NCI-H187 (cell line): ENCODE data around the gene ATP9A.

ENCODE experiments used
- DNase-seq, 2 experiments: peaks; one replicate each; lab custom pipeline; 2025; lab: John Stamatoyannopoulos, UW

Gene ATP9A

DNA sequence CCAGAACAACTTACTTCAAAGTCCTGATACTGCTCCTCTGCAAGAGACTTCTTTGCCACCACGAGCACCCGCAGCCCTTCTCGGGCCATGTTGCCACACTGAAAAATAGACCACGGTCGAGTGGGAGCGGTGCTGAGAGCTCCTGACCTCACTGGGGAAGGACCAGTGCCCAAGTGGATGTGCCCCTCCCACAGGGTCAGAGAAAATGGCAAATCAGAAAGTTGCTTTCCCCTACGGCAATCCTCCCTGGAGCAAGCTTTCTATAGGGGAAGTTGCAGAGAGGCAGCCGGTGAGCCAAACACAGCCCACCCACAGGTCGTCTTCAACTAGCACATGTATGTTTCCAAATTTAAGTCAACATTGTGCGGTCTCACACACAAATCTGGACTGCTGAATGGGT is 140.6 kb downstream of the ATP9A start:
- DNase-seq: no peak

DNA sequence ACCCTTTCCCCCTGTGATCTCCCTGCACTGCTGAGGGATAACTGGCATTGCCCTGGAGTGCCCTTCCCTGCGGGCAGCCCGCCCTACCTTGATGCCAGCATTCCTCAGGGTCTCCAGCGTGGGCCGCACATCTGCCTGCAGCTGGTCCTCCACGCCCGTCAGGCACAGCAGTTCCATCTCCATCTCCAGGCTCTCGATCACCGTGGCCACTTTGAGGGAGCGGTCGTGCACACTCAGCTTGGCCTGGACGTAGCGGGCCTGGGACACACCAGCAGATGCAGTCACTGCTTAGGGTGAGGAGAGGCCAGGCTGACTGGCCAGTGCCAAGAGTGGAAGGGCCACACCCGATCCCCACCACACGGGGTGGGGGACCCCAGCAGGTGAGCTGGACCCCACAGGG is 143.1 kb downstream of the ATP9A start:
- no peak for DNase-seq

DNA sequence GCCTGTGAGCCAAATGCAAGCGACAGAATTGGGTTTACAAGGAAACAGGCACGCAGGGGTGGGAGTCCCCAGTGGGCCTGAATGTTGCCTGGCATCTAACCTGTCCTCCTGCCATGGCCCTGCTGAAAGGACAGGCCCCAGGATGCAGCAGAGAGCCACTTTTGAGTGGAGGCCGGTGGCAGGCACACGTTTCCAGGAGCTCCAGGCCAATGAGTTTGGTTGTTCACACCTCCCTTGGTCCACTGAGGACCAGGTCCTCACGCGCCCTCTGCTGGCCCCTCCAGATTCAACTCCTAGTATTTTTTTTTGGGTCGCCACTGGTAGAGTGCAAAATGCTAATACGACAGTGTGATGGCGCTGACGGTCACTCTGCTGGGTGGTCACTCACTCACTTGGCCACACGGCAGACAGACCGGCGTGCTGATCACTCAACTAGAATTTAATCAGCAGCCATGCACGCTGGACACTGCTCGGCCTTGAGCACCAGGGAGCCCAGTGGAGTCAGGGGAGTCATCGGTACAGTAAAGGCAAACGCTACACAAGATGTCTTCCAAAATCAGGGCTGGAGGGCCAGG is 143.9 kb downstream of the ATP9A start:
- DNase-seq: no peak

DNA sequence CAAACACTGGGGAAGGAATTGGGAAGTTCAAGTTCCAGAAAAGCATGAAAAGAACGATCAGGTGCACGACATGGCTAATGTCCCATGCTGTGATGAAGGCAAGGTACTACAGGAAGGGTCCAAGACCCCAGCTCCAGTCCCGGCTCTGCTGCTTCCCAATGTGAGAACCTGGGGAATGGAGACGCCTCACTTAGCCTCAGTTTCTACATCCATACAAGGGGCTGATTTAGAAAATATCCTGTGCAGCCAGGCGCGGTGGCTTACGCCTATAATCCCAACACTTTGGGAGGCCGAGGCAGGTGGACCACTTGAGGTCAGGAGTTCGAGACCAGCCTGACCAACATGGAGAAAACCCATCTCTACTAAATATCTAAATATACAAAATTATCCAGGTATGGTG is 144.9 kb downstream of the ATP9A start:
- DNase-seq: no peak

DNA sequence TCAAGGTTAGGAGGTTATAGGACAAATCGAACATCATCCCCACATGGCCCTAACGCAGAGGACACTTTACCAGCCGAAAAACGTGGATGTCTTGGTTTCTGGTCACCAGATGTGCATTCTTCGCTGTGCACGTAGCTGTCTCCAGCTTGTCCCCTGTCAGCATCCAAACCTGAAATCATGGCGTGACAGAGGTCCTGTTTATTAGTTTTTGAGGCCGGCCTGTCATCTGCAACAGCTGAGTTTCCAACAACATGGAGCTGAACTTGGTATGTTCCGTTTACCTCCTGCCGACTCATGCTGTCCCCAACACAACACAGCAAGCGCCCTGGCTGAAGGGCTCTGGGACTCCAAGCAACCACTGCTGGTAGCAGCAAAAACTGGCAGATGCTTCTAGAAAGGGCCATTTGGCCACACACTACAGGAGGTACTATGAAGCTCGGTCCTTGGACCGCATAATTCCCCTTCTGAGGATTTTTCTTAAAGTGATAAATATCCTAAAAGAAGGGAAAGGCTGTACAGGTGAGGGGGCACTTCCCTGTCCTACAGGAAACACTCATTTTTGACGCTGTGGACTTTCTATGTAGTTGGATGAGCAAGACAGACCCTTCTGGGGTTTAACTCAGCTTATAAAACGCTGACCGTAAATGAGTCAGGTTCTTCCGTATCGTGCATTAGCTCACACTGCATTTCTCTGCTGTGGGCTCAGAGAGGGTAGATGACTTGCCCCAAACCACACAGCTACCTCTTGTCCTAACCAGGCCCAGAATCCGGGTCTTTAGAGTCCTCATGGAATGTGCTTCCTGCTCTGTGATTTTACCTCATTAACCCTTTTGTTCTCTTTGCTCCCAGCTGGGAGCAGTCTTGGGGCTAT is 146.0 kb downstream of the ATP9A start:
- DNase-seq: no peak

DNA sequence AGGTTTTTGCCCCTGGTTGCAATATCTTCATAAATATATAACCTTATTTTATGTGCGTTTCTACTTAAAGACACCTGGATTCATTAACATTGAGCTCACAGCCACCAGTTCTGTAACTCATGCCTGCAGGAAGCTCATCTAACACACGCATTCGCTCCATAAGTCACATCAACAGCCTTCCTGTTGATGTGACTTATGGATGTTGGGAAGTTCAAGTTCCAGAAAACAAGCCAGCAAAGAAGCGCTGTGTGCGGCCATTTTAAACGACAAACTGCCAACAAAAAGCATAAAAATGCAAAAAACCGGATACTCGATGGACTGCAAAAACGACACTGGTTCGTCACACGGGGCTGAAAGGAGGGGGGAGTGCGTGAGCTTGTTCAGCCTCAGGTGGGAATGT is 147.8 kb downstream of the ATP9A start:
- DNase-seq: no peak

DNA sequence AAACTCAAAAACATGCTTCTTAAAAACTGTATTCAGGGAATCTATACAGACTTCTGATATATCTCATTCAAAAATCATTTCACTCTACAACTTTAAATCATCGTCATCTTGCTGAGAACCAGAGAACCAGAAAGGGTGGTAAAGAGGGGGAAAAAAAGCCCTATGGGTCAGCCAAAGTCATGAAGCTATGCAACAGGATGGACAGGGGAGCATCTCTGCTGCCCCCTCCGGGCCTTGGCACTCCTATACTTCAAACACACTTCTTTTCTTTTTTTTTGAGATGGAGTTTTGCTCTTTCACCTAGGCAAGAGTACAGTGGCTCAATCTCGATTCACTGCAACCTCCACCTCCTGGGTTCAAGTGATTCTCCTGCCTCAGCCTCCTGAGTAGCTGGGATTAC is 152.1 kb downstream of the ATP9A start:
- DNase-seq: no peak

DNA sequence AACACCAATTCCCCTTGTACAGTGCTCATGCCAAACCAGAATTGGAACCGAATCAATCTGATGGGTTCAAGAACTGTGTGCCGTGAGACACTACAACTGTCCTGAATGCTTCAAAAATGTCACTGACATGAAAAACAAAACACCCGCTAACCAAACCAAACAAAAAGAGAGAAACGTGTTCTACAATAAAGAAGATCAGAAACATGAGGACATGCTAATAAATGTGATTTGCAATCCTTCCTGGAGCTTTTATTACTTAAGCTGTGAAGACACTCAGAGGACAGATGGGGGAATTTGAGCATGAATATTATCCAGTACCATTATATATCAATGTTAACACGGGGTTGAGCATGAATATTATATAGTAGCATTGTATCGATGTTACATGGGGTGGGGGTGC is 153.5 kb downstream of the ATP9A start:
- no peak for DNase-seq

DNA sequence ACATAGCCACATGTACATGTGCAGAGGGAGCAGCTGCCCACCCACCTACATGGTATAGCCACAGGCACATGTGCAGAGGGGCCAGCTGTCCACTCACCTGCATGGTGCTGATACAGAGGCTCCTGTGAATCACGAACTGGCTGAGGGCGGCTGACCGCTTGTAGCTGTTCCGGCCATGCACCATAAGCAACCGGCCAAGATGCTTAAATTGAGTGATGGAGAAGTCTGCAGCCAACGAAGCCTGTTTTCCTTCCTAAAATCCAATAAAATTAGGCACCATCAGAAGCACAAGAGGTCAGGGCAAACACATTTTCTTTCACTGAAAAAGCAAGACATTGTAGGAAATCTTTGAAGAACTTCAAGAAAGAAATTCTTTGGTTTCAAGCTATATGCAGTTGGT is 154.6 kb downstream of the ATP9A start:
- no peak for DNase-seq

DNA sequence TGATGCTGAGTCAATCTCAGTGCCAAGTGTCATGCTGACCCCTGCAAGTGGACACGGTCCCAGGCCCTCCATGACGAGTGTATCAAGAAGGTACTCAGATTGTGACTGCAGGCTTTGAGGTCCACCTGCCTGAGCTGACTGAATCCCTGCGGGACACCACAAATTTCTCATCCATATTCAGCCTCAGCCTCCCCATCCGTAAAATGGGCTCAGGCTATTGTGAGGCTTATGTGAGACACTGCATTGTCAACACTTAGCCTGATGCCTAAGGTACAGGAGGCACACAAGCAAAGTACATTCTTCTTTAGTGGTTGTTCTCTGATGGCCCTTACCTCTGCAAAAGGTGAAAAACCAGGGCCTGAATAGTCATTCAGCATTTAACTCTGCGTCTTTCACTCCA is 155.3 kb downstream of the ATP9A start:
- DNase-seq: no peak

DNA sequence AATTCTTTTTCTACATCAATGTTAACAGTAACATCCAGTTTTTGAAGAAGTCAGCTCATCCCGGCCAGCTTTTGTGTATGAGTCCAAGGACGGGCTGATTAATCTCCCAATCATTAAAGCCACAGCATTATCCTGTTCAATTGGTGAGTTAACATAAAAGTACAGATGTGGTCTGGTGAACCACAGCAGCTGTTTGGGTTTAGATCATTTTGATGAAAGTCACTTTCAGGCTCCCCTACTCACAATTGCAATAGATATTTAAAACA is 156.6 kb downstream of the ATP9A start:
- DNase-seq: no peak

DNA sequence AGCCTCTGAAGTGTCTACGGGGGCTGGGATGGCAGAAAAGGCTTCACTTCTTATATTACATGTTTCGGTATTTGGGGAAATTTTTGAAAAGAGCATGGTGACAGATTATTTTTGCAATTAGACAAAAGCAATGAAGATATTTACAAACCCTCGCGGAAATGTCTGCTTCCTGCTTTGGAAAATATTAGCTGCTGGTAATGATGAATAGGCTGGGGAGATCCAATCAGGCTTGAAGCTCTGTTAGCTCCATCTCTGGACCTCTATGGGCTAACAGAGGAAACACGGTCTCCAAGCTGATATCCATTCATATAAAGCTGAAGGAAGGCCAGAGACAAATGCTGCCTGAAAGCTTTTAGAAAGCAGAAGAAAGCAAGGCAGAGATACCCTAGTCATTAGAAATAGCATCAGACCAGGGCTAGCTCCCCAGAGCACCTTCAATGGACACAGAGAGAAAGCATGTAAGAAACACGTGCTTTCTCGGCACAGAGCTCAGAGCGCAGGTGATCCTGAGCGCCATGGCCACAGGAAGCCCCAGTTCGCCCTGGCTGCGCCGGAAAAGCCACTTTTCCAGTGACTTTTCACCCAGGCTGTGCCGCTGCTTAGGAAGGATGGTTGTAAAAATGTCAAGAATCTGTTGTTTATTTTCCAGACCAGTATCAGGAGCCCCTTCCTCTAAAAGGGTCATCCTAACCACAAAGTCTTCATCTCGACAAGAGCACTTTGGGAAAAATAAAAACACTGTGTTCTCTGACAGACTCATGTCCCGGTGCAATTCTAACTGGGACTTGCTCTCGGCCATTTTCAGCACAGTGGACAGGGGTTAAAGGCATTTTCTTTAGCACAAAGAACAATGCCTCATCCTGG is 157.2 kb downstream of the ATP9A start:
- DNase-seq: no peak

DNA sequence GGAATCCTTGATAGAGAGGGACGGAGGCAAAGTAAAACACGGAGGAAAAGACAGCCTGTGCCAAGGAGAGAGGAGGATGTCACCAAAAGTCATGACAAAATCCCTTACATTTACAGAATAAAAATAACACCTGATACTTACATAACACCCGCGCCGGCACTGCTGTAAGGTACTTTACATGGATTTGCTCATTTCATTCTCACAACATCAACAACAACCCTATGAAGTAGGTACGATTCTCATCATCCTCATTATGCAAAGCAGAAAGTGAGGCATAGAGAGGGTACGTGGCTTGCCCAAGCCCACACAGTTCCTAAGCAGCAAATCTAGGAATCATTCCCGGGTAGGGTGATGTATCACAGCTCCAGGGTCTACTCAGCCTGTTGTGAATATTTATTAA is 158.1 kb downstream of the ATP9A start:
- DNase-seq: no peak

DNA sequence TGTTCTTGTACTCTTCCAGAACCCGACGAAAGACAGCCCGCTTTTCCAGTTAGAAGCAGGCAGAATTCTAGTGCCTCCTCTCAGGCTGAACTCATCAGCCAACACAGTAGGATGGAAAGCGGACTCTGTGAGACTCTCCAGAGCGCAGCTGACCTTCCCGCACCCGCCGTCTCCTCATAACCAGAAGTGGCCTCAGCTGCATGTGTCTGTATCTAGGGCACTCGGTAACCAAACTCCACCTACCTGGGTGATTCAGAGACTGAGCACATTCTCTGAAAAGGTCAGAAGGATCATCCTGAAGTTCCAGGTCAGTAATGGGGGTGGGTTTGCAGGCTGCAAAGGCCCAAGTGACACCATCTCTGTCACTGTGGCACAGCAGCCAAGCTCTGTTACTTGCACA is 158.9 kb downstream of the ATP9A start:
- no peak for DNase-seq

DNA sequence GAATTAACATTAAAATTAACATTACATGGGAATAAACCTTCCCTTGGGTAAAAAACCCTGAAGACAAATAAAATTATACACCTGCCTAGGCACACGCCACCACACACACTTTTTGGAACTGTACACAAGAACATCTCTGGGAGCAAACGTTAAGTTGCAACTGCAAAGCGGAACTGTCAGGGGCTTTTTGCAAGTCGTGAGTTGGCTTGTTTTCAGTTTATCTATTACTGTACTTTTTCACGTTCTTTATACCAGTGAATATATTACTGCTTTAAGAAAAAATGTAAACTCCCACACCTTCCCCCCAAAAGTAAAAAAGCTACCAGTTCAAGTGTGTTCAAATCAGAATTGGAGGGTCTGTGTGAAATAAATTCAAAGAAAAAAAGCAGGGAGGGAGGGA is 160.1 kb downstream of the ATP9A start:
- DNase-seq: no peak

DNA sequence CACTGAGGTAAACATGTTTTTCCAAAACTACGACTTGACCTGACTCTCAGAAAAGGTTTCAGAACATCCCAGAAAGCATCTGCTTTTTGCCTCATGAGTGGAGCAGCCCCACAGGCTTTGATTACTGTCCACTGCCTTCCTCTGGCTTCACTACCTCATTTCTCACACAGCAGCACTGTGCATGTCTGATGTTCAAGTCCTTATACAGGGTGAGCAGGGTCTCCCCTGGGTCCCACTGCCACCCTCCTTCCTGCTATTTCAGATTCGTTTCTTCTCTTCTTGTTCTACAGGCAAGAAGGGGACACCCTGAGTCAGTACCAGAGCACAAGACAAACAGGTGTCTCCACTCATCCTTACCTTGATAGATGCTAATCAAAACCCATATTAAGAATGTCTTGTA is 161.0 kb downstream of the ATP9A start:
- no peak for DNase-seq

DNA sequence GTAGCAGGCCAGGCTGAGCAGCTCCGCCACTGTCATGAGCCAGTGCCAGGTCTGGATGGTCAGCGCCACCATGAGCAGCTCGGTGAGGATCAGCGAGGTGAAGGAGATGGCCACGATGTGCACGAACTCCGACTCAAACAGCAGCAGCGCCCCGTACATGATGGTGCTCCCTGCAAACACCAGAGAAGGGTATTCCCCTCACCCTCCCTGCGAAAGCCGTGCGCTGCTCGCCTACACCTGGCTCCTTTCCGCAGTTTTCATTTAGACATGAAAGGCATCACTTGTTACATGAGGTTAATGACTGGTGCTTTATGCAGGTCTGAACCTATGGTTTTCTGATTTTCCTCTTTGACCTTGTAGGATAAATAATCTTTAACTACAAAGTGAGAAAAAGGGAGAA is 163.3 kb downstream of the ATP9A start:
- no peak for DNase-seq

DNA sequence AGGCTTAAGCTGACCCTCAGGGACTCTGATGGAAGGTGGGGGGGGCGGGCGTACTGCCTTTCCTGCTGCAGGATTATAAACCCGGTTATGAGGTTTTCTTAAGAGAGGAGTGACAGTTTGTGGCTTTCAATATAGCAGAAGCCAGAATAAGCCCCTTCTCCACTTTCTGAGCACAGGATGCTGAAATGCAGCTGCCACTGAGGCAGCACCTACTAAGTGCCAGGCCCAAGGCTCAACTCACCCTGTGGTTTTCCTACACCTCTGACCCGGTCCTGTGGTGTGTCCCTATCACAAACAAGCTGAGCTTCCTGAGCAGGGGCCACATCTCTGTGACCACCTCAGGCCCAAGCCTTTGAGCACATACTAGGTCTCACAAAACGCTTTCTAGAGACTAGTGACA is 166.1 kb downstream of the ATP9A start:
- no peak for DNase-seq

DNA sequence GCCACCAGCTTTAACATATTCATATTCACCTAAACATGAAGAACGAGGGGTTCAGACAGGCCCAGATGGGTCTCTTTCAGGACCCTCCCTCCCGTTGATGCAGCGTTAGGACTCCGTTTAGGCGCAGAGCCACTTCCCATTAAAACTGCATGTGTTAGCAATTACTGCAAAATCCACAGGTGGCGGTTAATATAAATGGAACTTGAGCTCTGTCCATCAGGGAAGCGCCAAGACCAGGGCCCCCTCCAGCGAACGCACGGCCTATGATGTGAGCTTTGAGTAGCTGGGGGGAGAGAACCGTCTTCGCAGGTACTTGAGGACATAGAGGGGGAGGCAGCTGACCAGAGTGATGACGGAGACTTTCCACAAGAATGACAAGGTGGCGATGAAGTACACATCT is 167.2 kb downstream of the ATP9A start:
- DNase-seq: no peak

DNA sequence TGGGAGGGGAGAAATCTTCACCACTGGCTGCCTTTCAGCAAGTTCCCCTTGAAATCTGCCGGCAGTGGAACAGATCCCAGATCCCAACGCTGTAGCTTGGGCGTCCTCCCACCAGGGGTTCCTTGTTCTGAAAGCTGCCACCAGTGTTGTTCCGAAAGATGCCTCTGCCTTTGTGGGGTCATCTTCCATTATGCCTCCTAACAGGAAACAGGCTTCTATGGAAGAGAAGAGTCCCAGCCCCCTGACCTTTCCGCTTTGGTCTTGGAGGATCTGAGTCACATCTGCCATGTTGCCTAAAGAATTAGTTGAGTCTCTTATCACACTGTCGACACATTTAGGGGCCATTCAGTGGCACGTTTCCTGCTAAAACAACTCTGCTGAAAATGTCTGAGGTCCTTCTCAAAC is 168.2 kb downstream of the ATP9A start:
- DNase-seq: no peak

DNA sequence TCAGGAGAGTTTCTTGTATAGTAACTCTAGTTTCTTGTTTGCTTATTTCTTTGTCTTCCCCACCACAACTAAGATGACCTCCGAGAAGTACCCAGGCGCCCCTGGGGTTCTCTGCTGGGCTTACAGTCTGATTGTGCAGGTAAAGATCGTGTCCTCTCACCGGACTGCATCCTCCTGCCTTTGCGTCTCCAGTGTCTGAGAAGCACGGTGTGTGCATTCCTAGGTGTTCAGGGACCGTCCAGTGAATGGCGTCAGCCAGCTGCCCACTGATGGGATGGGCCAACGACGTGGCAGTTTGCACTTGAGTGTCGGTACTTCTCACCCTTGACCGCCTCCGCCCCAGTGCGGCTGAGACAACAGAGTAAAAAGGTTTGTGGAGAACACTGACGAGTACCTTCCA is 169.6 kb downstream of the ATP9A start:
- no peak for DNase-seq

DNA sequence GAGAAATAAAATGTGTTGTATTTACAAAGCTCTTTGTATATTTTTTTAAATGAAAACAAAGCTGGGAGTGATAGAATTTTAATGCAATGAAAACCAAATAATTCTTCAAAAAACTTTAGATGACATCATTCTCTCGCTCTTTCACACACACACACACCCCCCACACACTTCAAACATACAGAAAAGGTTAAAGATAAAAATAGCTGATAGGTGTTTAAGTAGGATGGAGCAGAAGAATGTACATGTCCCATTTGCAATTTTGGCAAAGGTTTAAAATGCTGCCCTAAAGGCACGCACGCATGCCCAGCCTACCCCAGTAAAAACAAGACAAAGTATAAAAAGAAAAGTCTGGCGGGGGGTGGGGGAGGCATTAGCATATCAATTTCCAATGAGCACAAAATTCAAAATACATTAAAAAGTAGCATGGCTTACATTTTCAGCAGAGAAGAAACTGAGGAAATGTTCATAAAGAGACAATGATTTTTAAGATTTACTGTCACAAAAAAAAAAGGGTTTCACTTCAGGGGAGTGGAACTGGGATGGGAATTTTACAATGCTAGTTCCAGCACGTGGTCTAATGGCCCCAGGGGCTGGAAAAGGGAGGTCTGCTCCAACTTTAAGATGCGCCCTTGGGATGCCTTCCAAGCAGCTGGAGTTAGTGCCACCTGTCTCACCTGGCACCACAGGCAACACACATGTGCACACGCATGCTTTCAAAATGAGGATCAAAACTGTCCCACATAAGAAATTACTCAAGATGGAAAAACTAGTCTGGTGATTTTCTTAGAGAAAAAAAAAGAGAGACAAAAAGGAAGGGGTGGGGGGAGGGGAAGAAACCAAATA is 170.6 kb downstream of the ATP9A start:
- no peak for DNase-seq
